Ramos (cell line): ENCODE results near the gene PROCA1.
"Not testable (repeated sequence)": the region's sequence is repeated elsewhere in the genome, so short reads cannot be mapped to it uniquely, and the experiment has no call there.

Source experiments
- in situ Hi-C: fragments of 300-500 bp; cut with MboI; formaldehyde crosslinking; loops from one replicate; pipeline ENCODE4 v1.14.3; 2022; ENCODE audit warnings: low sequenced_read_pairs; ENCODE audit not compliant: unreplicated experiment

PROCA1 gene

GRCh38 chr17:28689011-28689410, 22.7 kb downstream of the PROCA1 start:
- in situ Hi-C loops = no loop called here

- in situ Hi-C loops = no loop called here
Observed at GRCh38 chr17:28688481-28688880, 23.2 kb downstream of the PROCA1 start.

GRCh38 chr17:28686296-28686695, 25.4 kb downstream of the PROCA1 start:
- in situ Hi-C loops = no loop called here

- in situ Hi-C loops = no loop called here
Observed at GRCh38 chr17:28685366-28685765, 26.3 kb downstream of the PROCA1 start.

- in situ Hi-C loops = no loop called here
Observed at GRCh38 chr17:28684963-28685362, 26.7 kb downstream of the PROCA1 start.

GRCh38 chr17:28682655-28683054, 29.0 kb downstream of the PROCA1 start:
- in situ Hi-C loops = no loop called here

- in situ Hi-C loops = no loop called here
Observed at GRCh38 chr17:28675980-28676379, 35.7 kb downstream of the PROCA1 start.

GRCh38 chr17:28675490-28675889, 36.2 kb downstream of the PROCA1 start:
- in situ Hi-C loops = no loop called here

- in situ Hi-C loops = no loop called here
Observed at GRCh38 chr17:28669918-28670317, 41.8 kb downstream of the PROCA1 start.

- in situ Hi-C loops = no loop called here
Observed at GRCh38 chr17:28667870-28668269, 43.8 kb downstream of the PROCA1 start.

- in situ Hi-C loops = no loop called here
Observed at GRCh38 chr17:28665994-28666393, 45.7 kb downstream of the PROCA1 start.

- in situ Hi-C loops = no loop called here
Observed at GRCh38 chr17:28663723-28664122, 48.0 kb downstream of the PROCA1 start.

GRCh38 chr17:28662527-28662829, 49.2 kb downstream of the PROCA1 start:
- in situ Hi-C loops = no loop called here

- in situ Hi-C loops = no loop called here
Observed at GRCh38 chr17:28661635-28662526, 49.8 kb downstream of the PROCA1 start, which contains the start of the genes SDF2 and SUPT6H. Gene SDF2 (minus strand): TSS chr17:28661906. CDS start chr17:28661876, 30 bp downstream. Gene SUPT6H (plus strand): TSS chr17:28662205. CDS start chr17:28673402, 11,197 bp downstream.

GRCh38 chr17:28659497-28659881, 52.2 kb downstream of the PROCA1 start:
- in situ Hi-C loops = not testable (repeated sequence)

- in situ Hi-C loops = not testable (repeated sequence)
Observed at GRCh38 chr17:28658766-28659496, 52.8 kb downstream of the PROCA1 start.

GRCh38 chr17:28658342-28658741, 53.3 kb downstream of the PROCA1 start:
- in situ Hi-C loops = not testable (repeated sequence)

- in situ Hi-C loops = no loop called here
Observed at GRCh38 chr17:28657756-28658155, 53.9 kb downstream of the PROCA1 start.

GRCh38 chr17:28655160-28655559, 56.5 kb downstream of the PROCA1 start:
- in situ Hi-C loops = no loop called here
